H1 (cell line): ENCODE measurements around the gene TMEM145. TPM values are rescaled to one million over a fixed set of nuclear protein-coding genes. Genes with fewer than 3 reads are reported as not detected.

Experiments used
- BACH1 ChIP-seq: IDR thresholded peaks from 2 replicates; pipeline ENCODE4 v1.6.1; 2012; ENCODE audit warnings: low read length, improper control_type of control experiment
- CREB1 ChIP-seq: IDR thresholded peaks from 2 replicates; pipeline ENCODE4 v1.6.1; 2012; ENCODE audit warnings: inconsistent platforms
- CTCF ChIP-seq, 3 experiments: IDR thresholded peaks; 1 replicate in 2 of 3; 2 replicates in 1 of 3; pipeline versions ENCODE4 v1.5.1 to v1.6.1; 2011; ENCODE audit warnings: low read length in 3 of 3, mild to moderate bottlenecking in 3 of 3, inconsistent platforms in 2 of 3, low read depth in 1 of 3, moderate library complexity in 1 of 3; ENCODE audit not compliant: insufficient read depth in 1 of 3; ENCODE audit errors: control extremely low read depth in 1 of 3
- HDAC2 ChIP-seq, 2 experiments: fragments of 300-600 bp in 1 of 2; sonication (generic) in 1 of 2; IDR thresholded peaks; 2 replicates each; pipeline ENCODE4 v1.6.1; 2011 to 2012; ENCODE audit warnings: low read depth in 2 of 2, low read length in 2 of 2, mild to moderate bottlenecking in 2 of 2, moderate library complexity in 2 of 2, borderline replicate concordance in 1 of 2, inconsistent platforms in 1 of 2
- KDM4A ChIP-seq: IDR thresholded peaks from one replicate; pipeline ENCODE4 v1.7.1; 2012; ENCODE audit warnings: low read depth, mild to moderate bottlenecking, moderate library complexity, low read length, inconsistent platforms; ENCODE audit not compliant: severe bottlenecking
- KDM5A ChIP-seq: fragments of 200-600 bp; IDR thresholded peaks from 2 replicates; pipeline ENCODE4 v1.7.1; 2012; ENCODE audit warnings: mild to moderate bottlenecking, low read length, inconsistent platforms, mixed read lengths
- NANOG ChIP-seq: IDR thresholded peaks from 2 replicates; pipeline ENCODE4 v1.6.1; 2011; ENCODE audit warnings: low read length, low read depth, mild to moderate bottlenecking, inconsistent platforms; ENCODE audit not compliant: insufficient read depth, poor library complexity, severe bottlenecking
- POLR2A ChIP-seq, 2 experiments: IDR thresholded peaks; 1 replicate in 1 of 2; 2 replicates in 1 of 2; pipeline ENCODE4 v1.6.1; 2011; ENCODE audit warnings: low read depth in 2 of 2, low read length in 2 of 2, mild to moderate bottlenecking in 2 of 2; ENCODE audit errors: control extremely low read depth in 1 of 2
- POU5F1 ChIP-seq: IDR thresholded peaks from 2 replicates; pipeline ENCODE4 v1.6.1; 2011; ENCODE audit warnings: low read depth, mild to moderate bottlenecking, low read length, moderate library complexity
- RAD21 ChIP-seq, 2 experiments: IDR thresholded peaks in 1 of 2; conservative IDR thresholded peaks in 1 of 2; 2 replicates each; pipeline ENCODE4 v1.6.1; 2011; ENCODE audit warnings: low read depth in 2 of 2, low read length in 2 of 2, improper control_type of control experiment in 1 of 2, inconsistent platforms in 1 of 2, mild to moderate bottlenecking in 1 of 2, moderate library complexity in 1 of 2
- SIRT6 ChIP-seq: IDR thresholded peaks from one replicate; pipeline ENCODE4 v1.7.1; 2012; ENCODE audit warnings: low read length, inconsistent platforms
- polyA plus RNA-seq, 7 experiments: library from polyadenylated mRNA; depleted of rRNA in 3 of 7; stranded (reverse) in 5 of 7; unstranded in 2 of 7; fragments of >200 nt in 5 of 7; fragments of 200-250 nt in 2 of 7; gene quantifications; 1 replicate in 5 of 7; 2 replicates in 1 of 7; 4 replicates in 1 of 7; pipeline versions ENCODE4 v1.2.1 to v1.2.3, GENCODE V29; 2011 to 2013; ENCODE audit warnings: missing spikeins in 2 of 7, mixed read lengths in 2 of 7
- total RNA-seq: library from RNA; stranded (reverse); fragmentation: NEBNext Ultra II Directional; extraction: Animal tissue kit (Norgen Biotek cat#: 25700); gene quantifications from 2 replicates; pipeline ENCODE4 v1.2.1, GENCODE V29; 2021
- TF ChIP-seq, protein P1 (sequence below): IDR thresholded peaks from 2 replicates; pipeline ENCODE4 v1.6.1; 2011; ENCODE audit warnings: low read depth, mild to moderate bottlenecking, low read length; ENCODE audit not compliant: insufficient read depth
- TF ChIP-seq, protein P2 (sequence below): IDR thresholded peaks from 2 replicates; pipeline ENCODE4 v1.6.1; 2012; ENCODE audit warnings: inconsistent platforms
- TF ChIP-seq, protein P3 (sequence below): IDR thresholded peaks from 2 replicates; pipeline ENCODE4 v1.6.1; 2012; ENCODE audit warnings: low read length, inconsistent platforms

TMEM145 gene
- total and polyA plus RNA-seq, 2 of the 8 experiments (the other 6 are each of a cell fraction or from before 2014, with no cell fraction given) = 2.3 to 4.7 TPM

- TF ChIP-seq, protein P1, sequence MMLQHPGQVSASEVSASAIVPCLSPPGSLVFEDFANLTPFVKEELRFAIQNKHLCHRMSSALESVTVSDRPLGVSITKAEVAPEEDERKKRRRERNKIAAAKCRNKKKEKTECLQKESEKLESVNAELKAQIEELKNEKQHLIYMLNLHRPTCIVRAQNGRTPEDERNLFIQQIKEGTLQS = 0 out of 2 replicates have a peak, but pooled peaks have one; percentile 40
- TF ChIP-seq KDM4A = peak; percentile 56
- TF ChIP-seq, protein P2, sequence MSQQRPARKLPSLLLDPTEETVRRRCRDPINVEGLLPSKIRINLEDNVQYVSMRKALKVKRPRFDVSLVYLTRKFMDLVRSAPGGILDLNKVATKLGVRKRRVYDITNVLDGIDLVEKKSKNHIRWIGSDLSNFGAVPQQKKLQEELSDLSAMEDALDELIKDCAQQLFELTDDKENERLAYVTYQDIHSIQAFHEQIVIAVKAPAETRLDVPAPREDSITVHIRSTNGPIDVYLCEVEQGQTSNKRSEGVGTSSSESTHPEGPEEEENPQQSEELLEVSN = no peak
- TF ChIP-seq, protein P3, sequence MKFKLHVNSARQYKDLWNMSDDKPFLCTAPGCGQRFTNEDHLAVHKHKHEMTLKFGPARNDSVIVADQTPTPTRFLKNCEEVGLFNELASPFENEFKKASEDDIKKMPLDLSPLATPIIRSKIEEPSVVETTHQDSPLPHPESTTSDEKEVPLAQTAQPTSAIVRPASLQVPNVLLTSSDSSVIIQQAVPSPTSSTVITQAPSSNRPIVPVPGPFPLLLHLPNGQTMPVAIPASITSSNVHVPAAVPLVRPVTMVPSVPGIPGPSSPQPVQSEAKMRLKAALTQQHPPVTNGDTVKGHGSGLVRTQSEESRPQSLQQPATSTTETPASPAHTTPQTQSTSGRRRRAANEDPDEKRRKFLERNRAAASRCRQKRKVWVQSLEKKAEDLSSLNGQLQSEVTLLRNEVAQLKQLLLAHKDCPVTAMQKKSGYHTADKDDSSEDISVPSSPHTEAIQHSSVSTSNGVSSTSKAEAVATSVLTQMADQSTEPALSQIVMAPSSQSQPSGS = 0 out of 2 replicates have a peak, but pooled peaks have one; percentile 46
- TF ChIP-seq POLR2A (IDR thresholded peaks at IDR 0.05; ENCODE audit: control extremely low read depth in 1 of 2, low read depth in 2 of 2, low read length in 2 of 2) = peak in 1 of 2 experiments; percentile 56; a peak in 2 of 3 replicates
- TF ChIP-seq CREB1 = no peak
- no peak for TF ChIP-seq POU5F1
- peak in 1 of 2 experiments; percentile 92; a peak in 2 of 4 replicates for TF ChIP-seq HDAC2 (IDR thresholded peaks at IDR 0.05; ENCODE audit: borderline replicate concordance in 1 of 2, low read depth in 2 of 2, low read length in 2 of 2)
- TF ChIP-seq RAD21 (IDR thresholded peaks at IDR 0.05 in 1 of 2, conservative IDR thresholded peaks at IDR 0.05 in 1 of 2; ENCODE audit: low read depth in 2 of 2, low read length in 2 of 2) = peak; percentile 85 to 88
- no peak for TF ChIP-seq KDM5A
- TF ChIP-seq SIRT6 = no peak
- no peak for TF ChIP-seq BACH1
- TF ChIP-seq CTCF (IDR thresholded peaks at IDR 0.05; ENCODE audit: control extremely low read depth in 1 of 3, insufficient read depth in 1 of 3, low read depth in 1 of 3, low read length in 3 of 3) = peak; percentile 91 to 94 (median 93)
- peak; percentile 77 for TF ChIP-seq NANOG
These were observed 33.0 kb upstream of the TMEM145 start (continued) for GRCh38 chr19:42279902-42280814.
